ENCODE measurements around the gene ZDHHC13.

The ZDHHC13 gene

DNA sequence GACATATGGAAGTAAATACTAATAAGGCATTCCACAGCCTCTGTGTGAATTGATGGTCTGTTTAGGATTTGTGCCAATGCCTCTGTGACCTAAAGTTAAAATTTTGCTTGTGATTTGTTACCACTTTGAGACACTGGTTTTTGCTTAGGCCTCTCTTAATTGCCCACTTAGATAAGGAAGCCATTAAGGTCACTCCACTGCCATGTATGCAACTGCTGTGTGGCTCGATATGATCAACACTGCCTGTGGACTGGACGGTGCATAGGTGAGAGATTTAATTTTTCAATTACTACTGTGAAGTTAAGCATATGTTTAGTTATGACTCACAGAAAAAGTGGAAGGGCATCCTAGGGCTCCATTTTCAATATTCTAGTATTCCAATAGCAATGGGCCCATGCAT is 47.9 kb downstream of the ZDHHC13 start:
- no peak for DNase-seq (ENCODE audit: low read depth)

DNA sequence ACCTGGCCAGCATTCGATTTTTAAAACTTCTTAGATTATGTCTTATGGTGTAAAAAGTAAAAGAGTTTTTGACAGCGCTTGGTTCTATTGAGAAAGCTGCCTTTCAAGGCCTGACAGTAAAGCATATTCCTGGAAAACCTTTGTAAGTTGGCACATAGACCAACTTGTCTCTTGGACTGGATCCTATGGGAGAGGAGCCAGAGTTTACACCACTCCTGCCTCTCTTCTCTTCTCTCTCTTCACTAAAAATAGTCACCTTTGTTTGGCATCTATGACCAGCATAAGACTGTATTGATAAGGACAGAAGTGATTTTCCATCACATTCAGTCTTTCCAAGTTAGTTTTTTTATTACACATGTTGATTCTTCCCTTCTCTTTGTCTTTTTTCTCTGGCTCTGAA is 51.1 kb downstream of the ZDHHC13 start:
- no peak for DNase-seq (ENCODE audit: low read depth)

DNA sequence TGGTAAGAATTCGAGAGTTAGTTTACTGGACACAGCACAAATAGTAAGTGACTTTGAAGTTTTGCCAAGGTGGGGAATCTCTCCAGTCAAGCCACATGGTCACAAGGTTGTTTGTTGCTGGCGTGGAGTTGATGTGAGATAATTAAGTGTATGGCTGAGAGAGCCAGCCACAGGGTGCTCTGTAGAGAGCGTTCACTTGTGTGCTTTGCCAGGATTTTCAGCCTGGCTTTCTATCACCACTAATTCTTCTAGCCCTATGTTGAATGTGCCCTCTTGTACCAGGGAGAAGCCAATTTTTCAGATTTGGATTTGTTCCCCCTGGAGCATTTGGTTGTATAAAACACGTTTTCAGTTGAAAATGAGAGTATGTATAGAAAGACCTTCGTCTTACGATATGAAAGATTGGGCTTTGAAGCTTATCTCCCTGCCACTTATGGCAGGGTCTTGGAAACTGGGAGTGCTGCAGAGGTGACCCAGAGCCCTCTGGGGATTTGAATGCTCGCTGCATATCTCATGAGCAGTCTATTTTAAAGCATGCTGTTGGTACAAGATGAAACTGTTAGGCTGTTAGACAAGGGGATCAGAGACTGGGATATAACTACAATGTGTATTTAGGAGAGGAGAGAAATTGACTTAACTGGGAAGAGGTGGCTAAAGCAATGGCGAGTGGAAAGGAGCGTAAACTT is 56.2 kb downstream of the ZDHHC13 start:
- no peak for DNase-seq (ENCODE audit: low read depth)

DNA sequence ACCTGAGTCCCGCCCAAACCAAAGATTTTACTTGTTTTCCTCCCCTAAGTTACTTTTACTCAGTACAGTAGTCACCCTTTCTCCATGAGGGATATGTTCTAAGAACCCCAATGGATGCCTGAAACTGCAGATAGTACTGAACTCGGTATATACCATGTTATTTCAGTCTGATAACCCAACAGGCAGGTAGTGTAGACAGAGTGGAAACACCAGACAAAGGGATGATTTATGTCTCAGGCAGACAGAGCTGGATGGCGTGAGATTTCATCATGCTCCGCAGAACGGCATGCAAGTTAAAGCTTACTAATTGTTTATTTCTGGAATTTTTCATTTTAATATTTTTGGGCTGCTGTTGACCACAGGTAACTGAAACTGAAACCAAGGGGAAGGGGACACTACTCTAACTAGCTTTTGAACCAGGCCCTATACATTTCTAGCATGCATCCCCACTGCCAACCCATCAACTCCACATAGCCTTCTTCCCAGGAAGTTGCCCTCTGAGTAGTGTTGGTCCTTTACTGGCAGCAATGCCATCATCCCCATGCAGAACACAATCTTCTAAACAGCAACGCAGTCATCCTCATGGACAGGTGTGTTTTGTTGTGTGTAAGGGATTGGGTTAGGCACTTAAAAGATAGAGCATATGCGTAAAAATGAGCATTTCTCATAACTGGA is 57.1 kb downstream of the ZDHHC13 start:
- DNase-seq (ENCODE audit: low read depth) = no peak

DNA sequence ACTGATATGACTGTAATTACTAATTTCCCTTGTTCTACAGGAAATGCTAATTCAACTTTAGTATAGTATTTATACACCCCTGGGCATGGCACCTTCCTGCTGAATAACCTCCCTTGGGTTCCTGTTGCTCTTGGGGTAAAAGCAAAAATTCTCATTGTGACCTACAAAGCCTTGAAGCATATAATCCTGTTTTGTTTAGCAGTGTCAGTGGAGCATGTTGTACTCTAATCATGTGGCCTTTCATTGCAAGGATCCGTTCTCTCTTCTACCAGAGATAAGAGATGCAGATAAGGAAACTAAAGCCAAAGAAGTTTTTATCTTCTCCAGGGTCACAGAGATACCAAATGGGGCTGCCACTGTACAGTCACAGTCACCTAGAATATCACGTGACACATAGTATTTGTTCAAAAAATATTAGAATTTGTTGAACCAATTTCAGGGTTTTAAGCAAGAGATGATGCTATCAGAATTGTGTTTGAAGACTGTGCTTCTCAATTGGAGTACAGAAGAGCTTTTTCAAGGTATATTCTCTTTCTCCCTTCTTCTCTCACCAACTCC is 59.7 kb downstream of the ZDHHC13 start:
- no peak for DNase-seq (ENCODE audit: low read depth)

DNA sequence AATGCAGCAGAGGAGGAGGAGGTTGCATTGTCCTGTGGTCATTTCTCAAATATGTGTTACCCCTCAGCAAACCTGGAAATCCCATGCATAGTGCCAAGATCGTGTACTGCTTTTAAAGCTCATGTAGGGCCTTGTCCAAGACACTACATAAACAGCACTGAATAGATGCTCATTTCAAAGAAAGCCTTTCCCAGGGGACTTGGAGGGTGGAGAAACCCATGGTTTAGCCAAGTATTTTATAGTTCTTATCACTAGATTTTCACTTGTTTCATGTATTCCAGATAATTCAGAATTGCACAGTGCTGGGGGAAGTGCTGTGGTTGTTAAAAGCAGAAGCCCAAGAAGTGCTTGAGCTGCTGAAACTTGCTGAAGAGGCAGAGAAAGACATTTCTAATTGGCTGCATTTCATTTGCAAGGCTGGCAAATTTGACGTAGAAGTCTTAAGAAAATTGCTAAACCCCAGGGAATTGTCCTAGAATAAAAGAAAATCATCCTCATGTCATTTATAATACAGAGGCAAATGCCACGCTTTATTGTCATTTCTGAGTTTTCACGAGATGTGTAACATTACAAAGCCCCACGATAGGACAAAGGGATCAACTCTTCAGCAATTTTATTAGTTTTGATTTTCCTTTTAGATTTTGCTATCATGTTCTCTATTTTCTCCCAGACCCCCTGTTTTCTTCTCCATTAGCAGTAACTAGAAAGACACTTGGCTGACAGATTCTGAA is 64.7 kb downstream of the ZDHHC13 start:
- DNase-seq (ENCODE audit: low read depth) = no peak

DNA sequence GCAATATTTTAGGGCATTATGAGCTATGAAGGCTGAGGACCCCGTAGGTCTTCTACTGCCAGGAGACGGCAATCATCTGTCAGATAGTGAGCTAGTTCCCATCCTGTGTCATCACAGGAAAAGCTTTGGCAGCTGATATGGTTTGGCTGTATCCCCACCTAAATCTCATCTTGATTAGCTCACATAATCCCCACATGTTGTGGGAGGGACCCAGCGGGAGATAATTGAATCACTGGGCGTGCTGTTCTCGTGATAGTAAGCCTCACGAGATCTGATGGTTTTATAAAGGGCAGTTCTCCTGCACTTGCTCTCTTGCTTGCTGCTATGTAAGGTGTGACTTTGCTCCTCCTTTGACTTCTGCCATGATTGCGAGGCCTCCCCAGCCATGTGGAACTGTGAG is 66.7 kb downstream of the ZDHHC13 start:
- DNase-seq (ENCODE audit: low read depth) = no peak

DNA sequence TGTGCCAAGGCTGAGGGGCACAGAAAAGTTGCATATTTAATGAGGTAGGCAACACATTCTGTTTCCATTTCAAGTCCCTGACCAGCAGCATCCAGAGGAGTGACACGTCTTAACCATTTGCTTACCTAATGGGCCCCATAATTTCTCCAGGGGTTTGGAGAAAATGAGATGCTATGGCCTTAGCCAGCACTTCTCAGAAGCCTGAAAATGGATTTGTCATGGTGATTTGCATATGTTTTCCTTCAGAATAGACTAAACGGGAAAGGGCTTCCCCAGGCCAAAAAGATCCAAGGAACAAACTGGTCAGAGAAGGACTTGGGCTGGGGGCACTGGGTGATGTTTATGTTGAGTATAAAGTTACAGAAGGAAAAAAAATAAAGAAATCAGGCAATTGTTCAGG is 68.1 kb downstream of the ZDHHC13 start:
- DNase-seq (ENCODE audit: low read depth) = no peak

DNA sequence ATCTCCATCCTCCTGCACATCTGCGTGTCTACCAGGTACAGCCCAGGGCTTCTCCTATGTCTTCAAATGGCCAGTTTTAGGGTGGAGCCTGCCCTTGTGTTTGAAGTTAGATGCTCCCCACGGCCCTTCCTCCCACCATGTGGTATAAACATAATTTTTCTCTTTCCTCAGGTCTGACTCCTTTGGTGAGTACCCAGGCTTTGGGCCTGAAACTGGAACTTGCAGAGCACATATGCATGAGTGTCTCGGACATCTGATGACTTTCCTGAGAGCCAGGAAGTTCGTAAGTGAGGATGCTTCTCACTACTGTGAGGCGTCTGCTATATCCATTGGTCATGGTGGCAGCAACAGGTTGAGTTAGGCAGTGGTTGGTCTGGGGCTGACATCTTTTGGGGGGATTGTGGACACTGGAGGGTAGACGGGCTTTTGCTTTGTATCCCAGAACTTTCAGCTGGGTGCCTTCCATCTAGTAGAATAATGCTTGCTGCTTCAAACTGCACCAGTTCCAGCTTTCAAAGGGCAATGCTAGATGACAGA is 68.6 kb downstream of the ZDHHC13 start:
- no peak for DNase-seq (ENCODE audit: low read depth)

DNA sequence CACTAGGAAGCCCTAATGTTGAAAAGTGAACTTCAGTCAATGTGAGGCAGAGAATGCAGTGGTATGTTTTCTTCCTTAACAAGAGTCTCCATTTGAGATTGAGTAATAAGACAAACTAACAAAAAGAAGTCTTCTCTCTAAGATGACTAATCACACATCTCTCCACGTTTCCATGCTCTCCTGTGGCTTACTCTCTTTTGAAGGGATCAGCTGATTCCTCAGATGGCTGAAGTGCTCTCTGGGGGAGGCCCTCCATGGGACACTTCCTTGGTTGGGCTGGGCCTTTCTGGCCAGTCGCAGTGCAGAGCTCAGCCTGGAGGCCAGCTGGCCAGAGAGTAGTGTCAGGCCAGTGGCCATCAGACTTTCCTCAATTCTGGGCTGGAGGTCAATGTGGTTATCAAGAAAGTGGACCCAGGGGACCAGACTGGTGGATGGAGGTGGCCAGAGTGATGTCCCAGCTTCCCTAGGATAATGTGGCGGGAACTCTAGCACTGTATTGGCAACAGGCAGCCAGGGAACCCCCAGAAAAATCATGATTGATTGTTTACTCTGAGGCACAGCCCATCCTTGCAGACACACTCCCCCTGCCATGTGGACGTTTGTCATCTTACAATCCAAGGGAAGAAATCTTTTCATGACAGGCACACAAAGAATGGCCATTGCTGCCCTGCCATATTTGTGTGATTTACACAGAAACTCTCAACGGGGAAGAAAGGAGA is 70.3 kb downstream of the ZDHHC13 start:
- peak; percentile 41 for DNase-seq (ENCODE audit: low read depth)

DNA sequence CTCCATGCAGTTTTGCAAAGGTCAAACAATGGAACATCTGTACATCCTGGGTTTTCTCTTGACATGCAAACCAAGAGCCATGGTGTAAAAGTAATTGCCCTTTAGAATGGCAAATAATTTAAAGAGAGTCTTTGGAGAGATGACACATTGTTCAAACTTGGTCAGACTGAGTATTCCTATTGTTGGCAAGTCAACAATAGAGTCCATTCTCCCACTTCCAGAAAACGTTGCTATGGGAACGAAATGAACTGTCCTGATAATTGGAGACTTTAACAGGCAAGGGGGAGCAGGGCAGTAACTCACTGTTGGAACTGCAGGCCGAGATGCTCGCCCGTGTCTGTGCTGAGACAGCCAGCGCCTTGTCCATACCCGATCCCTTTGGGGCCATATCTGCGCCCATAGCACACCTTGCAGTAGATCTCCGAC is 70.9 kb downstream of the ZDHHC13 start:
- no peak for DNase-seq (ENCODE audit: low read depth)

DNA sequence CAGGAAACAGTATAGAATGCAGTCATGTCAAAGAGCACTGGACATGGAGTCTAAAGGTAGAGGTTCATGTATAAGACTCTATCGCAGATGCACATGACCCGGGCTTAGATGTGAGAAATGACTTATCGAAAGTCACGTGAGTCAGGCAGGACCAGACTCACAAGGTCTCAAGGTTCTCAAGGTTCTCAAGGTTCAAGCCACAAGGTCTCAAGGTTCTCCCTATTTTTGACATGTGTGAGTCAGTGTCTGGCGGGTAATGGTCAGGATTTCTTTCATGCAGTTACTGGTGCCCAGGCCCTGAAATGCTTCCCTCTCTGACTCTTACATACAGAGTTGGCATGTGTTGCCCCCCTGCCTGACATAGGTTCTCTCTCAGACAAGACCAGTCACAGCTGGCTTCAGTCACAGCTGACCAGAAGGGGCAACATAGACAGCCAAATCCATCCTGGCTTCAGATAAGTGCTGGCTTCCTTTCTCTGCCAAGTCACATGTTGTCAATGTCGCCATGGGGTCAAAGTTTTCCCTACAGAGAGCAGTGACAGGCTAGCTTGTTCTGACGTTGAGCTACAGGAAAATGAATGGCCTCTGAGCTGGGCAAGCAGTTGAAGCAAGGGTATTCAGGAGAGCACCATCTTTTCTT is 74.7 kb downstream of the ZDHHC13 start:
- DNase-seq (ENCODE audit: low read depth) = no peak

DNA sequence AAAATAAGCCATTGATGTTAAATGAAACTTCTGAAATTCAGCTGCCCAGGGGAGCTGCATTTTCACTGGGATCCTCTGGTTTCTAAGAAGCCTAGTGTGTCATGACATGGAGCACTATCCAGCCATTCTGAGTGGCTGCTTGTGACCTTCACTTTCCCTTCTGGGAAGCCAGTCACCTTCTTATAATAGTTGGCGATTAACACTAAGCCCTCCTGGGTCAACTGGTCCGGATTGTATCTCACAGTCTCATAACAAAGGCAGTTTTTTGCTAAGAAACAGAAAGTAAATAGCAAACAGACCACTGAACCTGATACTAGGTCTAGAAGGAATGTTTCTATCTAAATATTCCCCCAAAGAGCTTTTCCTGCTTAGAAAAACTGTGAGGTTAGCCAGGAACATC is 76.9 kb downstream of the ZDHHC13 start:
- peak; percentile 39 for DNase-seq (ENCODE audit: low read depth)

DNA sequence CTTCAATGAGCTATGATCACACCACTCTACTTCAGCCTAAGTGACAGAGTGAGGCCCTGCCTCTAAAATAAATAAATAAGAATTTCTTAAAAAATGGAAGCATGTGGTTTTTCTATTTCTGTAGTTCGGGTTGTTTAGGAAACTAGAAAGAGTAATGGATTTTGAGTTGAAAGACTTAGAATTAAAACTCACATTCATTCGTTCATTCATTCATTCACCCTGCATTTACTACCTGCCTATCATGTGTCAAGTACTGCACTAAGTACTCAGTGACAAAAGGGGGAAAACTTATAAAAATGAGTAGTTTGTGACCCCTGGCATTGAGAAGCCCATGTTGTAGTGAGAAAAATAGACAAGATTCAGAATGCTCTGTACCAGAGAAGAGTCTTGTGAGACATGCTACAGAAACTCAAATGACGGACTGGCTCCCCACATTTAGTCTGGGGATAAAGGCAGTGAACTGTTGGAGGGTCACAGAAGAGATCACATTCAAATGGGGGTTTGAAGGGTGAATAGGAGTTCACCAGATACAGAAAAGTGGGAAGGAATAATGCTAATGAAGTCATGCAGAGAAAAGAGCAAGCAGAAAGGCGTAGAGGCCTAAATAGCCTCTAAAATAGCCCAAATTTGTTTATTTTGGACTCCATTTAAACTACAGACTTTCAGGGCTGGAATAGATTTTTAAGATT is 77.8 kb downstream of the ZDHHC13 start:
- no peak for DNase-seq (ENCODE audit: low read depth)

DNA sequence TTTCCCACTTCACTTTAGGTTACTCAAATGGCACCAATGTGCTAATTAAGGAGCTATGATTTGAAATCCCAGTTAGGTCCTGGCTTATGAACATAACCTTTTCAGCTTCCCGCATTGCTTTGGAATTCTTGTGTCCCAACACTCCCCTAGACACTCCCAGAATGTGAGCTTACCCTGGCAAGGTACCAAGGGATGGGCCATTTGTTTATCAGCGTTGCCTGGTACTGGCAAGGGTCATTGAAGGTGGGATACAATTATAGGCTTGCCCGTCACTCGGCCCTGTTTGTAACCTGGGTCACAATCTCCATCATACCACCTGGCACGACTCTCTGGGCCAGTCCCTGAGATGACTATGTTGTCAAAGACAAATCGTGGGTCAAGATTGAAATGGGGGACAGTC is 79.5 kb downstream of the ZDHHC13 start:
- no peak for DNase-seq (ENCODE audit: low read depth)

DNA sequence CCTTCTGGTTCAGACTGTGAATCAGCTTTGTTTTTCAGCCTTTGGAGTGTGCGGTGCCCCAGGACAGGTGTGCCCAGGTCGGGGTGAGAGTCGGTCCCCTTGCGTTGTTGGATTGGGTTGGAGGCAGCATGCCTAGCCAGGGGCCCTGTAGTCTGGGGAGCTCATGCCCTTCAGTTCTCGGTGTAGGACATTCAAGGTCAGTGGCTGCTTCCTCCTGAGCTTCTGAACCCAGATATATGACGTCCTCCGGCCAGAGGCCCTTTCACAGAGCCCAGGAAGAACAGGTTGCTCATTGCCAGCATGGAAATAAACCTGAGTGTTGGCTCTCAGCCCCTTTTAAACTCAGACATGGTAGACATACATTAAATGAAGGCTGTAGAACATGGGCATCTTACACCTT is 82.1 kb downstream of the ZDHHC13 start:
- no peak for DNase-seq (ENCODE audit: low read depth)

DNA sequence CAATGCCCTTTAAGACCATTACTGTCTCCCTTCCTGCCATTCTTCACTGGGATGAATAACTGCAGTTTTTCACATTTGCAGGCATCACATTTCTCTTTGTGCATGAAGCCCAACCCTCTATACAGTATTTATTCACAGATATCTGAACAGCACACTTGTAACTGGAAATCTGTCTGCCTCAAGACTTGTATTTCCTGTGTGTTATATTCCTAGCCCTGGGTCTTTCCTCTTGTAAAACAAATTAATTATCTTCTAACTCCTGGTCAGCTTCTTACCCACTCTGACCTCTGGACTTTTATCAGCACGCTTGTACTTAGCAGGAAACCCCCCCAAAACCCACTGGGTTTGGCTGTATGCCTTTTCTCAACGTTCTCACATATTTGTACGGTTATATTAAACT is 82.8 kb downstream of the ZDHHC13 start:
- DNase-seq (ENCODE audit: low read depth) = peak; percentile 29

DNA sequence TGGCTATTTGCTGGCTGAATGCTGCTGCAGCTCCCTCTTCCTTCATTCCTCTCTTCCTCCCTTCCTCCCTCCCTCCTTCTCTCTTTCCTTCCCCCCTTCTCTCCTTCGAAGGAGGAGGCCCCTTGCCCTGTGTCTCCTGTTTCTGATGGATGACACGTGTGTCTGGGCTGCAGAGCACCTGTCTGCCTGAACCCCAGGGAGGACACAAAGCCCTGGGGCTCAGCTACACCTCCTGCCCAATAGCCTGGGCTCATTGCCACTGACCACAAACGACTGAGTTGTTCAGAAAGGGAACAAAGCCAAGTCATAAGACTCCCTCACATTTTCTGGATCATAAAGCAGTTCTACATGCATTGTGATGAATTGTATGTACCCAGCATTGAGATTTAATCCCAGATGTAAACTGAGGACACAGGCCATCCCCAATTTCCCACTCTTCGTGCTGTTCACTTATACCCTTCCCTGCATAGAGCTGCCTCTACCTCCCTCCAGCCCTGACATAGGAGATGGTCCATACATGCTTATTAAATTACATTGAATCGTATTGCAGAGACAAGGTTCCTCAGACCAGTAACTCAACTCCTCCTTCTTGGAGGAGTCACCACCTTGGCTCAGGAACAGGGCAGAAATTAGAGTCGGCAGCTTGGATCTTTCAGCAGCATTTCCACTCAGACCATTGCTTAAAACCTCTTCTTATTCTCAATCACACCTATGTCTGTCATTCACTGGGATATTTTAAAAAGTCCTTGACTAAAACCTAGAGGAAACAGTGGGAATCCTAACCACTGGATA is 83.6 kb downstream of the ZDHHC13 start:
- peak; percentile 76 for DNase-seq (ENCODE audit: low read depth)

DNA sequence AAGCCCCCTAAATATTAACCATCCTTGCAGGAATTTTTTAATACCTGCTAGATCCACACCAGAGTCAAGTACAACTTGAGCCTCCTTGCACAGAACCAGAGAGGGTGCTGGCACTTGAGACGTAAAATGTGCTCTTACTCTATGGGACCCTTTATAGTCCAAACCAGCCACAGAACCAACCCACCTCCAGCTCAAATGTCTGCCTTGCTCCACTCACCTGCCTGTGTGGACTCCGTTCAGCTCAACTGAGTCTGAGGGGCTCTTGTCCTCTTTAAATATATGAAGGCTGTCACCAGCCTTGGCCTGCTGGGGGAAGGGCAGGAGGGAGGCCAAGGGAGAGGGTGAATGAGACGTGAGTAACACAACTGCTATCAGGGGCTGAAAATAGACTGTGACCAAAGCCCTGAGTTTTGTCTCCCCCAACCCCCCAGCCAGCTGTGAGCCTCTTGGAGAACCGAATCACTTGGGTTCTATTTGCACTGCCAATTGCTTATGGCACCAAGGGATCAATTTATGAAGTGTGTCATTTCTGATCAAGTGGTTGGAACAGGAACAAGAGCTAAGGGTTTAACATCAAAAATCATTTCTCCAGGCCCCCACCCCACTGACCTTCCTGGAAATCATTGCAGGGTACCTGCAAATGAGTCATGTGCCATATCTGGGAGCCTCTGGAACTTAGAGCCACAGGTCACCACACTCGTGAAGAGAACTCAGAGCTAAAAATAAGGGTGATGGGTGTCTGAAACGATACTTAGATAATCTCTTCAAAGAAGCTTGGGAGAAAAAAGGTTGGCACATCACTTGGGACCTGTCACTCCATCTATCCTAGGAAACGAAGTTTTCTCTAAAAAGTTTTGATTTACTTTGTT is 85.0 kb downstream of the ZDHHC13 start, which contains the start of gene CSRP3:
CSRP3 (minus strand) TSS at position 247 of the 869 bp plus-strand sequence. CDS start 9,535 bp downstream, outside the sequence.
- DNase-seq (ENCODE audit: low read depth) = no peak

Measured in iris pigment epithelial cell (primary cell).